SK-N-SH treated with all-trans-retinoic acid at 6 μM for 48 hours (cell line): ENCODE data around the gene SMARCA4.

Experiments
- ATAC-seq: fragments of 200-7000 bp; cut with Tn5 transposase; 3 replicates; pipeline ENCODE4 v1.9.1; 2020; ENCODE audit warnings: mild to moderate bottlenecking, moderate library complexity
- ARNTL ChIP-seq: fragments of 450-650 bp; formaldehyde crosslinking; IDR thresholded peaks from 2 replicates; pipeline ENCODE4 v1.5.0; 2020; ENCODE audit warnings: low read depth, mild to moderate bottlenecking, moderate library complexity, borderline replicate concordance
- BACH2 ChIP-seq: fragments of 250-450 bp; sonication (Bioruptor Pico); IDR thresholded peaks from 2 replicates; pipeline ENCODE4 v1.9.0; 2021; ENCODE audit warnings: mild to moderate bottlenecking, borderline replicate concordance
- CREB5 ChIP-seq: fragments of 250-450 bp; sonication (Bioruptor Pico); IDR thresholded peaks from 2 replicates; pipeline ENCODE4 v1.5.1; 2020; ENCODE audit warnings: low read depth, mild to moderate bottlenecking, moderate library complexity
- CSDC2 ChIP-seq: fragments of 250-450 bp; sonication (Bioruptor Pico); IDR thresholded peaks from 2 replicates; pipeline ENCODE4 v1.5.0; 2020; ENCODE audit warnings: mild to moderate bottlenecking, moderate library complexity
- ESRRG ChIP-seq: fragments of 250-450 bp; sonication (Bioruptor Pico); IDR thresholded peaks from 2 replicates; pipeline ENCODE4 v1.6.1; 2021; ENCODE audit warnings: mild to moderate bottlenecking
- GLIS3 ChIP-seq: fragments of 250-450 bp; sonication (Bioruptor Pico); IDR thresholded peaks from 2 replicates; pipeline ENCODE4 v1.5.0; 2020; ENCODE audit warnings: mild to moderate bottlenecking, moderate library complexity
- ISL1 ChIP-seq: fragments of 250-450 bp; sonication (Bioruptor Pico); IDR thresholded peaks from 2 replicates; pipeline ENCODE4 v2.1.2; 2022; ENCODE audit warnings: mild to moderate bottlenecking, moderate library complexity
- OSR1 ChIP-seq: fragments of 250-450 bp; sonication (Bioruptor Pico); IDR thresholded peaks from 2 replicates; pipeline ENCODE4 v1.8.0; 2022; ENCODE audit warnings: moderate library complexity, mild to moderate bottlenecking, inconsistent platforms
- PATZ1 ChIP-seq: fragments of 250-450 bp; sonication (Bioruptor Pico); IDR thresholded peaks from 2 replicates; pipeline ENCODE4 v1.8.0; 2020; ENCODE audit warnings: mild to moderate bottlenecking, moderate library complexity, borderline replicate concordance
- POU6F1 ChIP-seq: fragments of 250-450 bp; sonication (Bioruptor Pico); IDR thresholded peaks from 2 replicates; pipeline ENCODE4 v1.8.0; 2021; ENCODE audit warnings: low read depth, mild to moderate bottlenecking, moderate library complexity, borderline replicate concordance
- PPARA ChIP-seq: fragments of 250-450 bp; sonication (Bioruptor Pico); IDR thresholded peaks from 2 replicates; pipeline ENCODE4 v1.5.0; 2020; ENCODE audit warnings: mild to moderate bottlenecking, borderline replicate concordance
- RARB ChIP-seq: fragments of 250-450 bp; sonication (Bioruptor Pico); IDR thresholded peaks from 2 replicates; pipeline ENCODE4 v1.8.0; 2021; ENCODE audit warnings: mild to moderate bottlenecking, moderate library complexity
- SNAI2 ChIP-seq: fragments of 250-450 bp; sonication (Bioruptor Pico); IDR thresholded peaks from 2 replicates; pipeline ENCODE4 v1.5.0; 2020; ENCODE audit warnings: mild to moderate bottlenecking, moderate library complexity
- TCF4 ChIP-seq: fragments of 250-450 bp; sonication (Bioruptor Pico); IDR thresholded peaks from 2 replicates; pipeline ENCODE4 v1.8.0; 2021; ENCODE audit warnings: mild to moderate bottlenecking, moderate library complexity, borderline replicate concordance
- TOX ChIP-seq: fragments of 250-450 bp; sonication (Bioruptor Pico); IDR thresholded peaks from 2 replicates; pipeline ENCODE4 v1.8.0; 2021; ENCODE audit warnings: mild to moderate bottlenecking, moderate library complexity, borderline replicate concordance
- ZC3H10 ChIP-seq: fragments of 250-450 bp; sonication (Bioruptor Pico); IDR thresholded peaks from 2 replicates; pipeline ENCODE4 v1.5.1; 2021; ENCODE audit warnings: mild to moderate bottlenecking, moderate library complexity
- ZFP3 ChIP-seq: fragments of 250-450 bp; sonication (Bioruptor Pico); IDR thresholded peaks from 2 replicates; pipeline ENCODE4 v1.5.0; 2020; ENCODE audit warnings: mild to moderate bottlenecking, moderate library complexity
- ZFP30 ChIP-seq: fragments of 450-650 bp; formaldehyde crosslinking; IDR thresholded peaks from 2 replicates; pipeline ENCODE4 v1.5.0; 2022; ENCODE audit warnings: mild to moderate bottlenecking, moderate library complexity
- ZNF565 ChIP-seq: fragments of 450-650 bp; formaldehyde crosslinking; conservative IDR thresholded peaks from 2 replicates; pipeline ENCODE4 v1.5.0; 2020; ENCODE audit warnings: low read depth, mild to moderate bottlenecking, moderate library complexity
- ZNF70 ChIP-seq: fragments of 450-650 bp; formaldehyde crosslinking; IDR thresholded peaks from 2 replicates; pipeline ENCODE4 v1.5.0; 2020; ENCODE audit warnings: mild to moderate bottlenecking, moderate library complexity
- ZNF8 ChIP-seq: fragments of 450-650 bp; formaldehyde crosslinking; IDR thresholded peaks from 2 replicates; pipeline ENCODE4 v1.5.0; 2020; ENCODE audit warnings: mild to moderate bottlenecking, moderate library complexity

SMARCA4 gene

GRCh38 chr19:11091703-11092153 lies 130.9 kb downstream of the SMARCA4 start:
- no peak for TF ChIP-seq CSDC2 (CRISPR knock-in tag)
- no peak for TF ChIP-seq ZFP3 (CRISPR knock-in tag)
- no peak for TF ChIP-seq POU6F1 (CRISPR knock-in tag)
- no peak for TF ChIP-seq BACH2
- TF ChIP-seq ZNF565 (CRISPR knock-in tag), result no peak
- TF ChIP-seq ISL1 (CRISPR knock-in tag), result no peak
- no peak for TF ChIP-seq ARNTL (CRISPR knock-in tag)
- no peak for TF ChIP-seq ZFP30 (CRISPR knock-in tag)
- no peak for TF ChIP-seq CREB5 (CRISPR knock-in tag)
- no peak for TF ChIP-seq PPARA (CRISPR knock-in tag)
- TF ChIP-seq, all 23 proteins: peak for 0
- ATAC-seq, result peak; percentile 2; the same call in 2 of the 3 replicates

GRCh38 chr19:11092181-11092538 lies 131.3 kb downstream of the SMARCA4 start:
- ATAC-seq, result no peak
- TF ChIP-seq TCF4 (CRISPR knock-in tag) (no peak), ZNF8 (no peak), ZNF565 (CRISPR knock-in tag) (no peak), ISL1 (CRISPR knock-in tag) (no peak), BACH2 (no peak), TOX (CRISPR knock-in tag) (no peak), ZNF70 (CRISPR knock-in tag) (no peak), SNAI2 (CRISPR knock-in tag) (no peak), ZFP30 (CRISPR knock-in tag) (no peak), RARB (CRISPR knock-in tag) (no peak), ZC3H10 (CRISPR knock-in tag) (no peak), OSR1 (no peak), GLIS3 (CRISPR knock-in tag) (no peak), PATZ1 (CRISPR knock-in tag) (no peak), ZFP3 (CRISPR knock-in tag) (no peak)
- TF ChIP-seq, all 23 proteins: peak for 0

- TF ChIP-seq ESRRG (CRISPR knock-in tag), result no peak
- no peak for TF ChIP-seq SNAI2 (CRISPR knock-in tag)
- no peak for TF ChIP-seq RARB (CRISPR knock-in tag)
- no peak for TF ChIP-seq POU6F1 (CRISPR knock-in tag)
- TF ChIP-seq BACH2, result no peak
- TF ChIP-seq CSDC2 (CRISPR knock-in tag), result no peak
- no peak for TF ChIP-seq CREB5 (CRISPR knock-in tag)
- no peak for TF ChIP-seq PATZ1 (CRISPR knock-in tag)
- no peak for ATAC-seq
These were observed 132.9 kb downstream of the SMARCA4 start for GRCh38 chr19:11093689-11094238.
